ENCODE measurements around the gene RIT2. TPM values are rescaled to one million over a fixed set of nuclear protein-coding genes. Genes with fewer than 3 reads are reported as not detected.

The RIT2 gene
- total and polyA plus RNA-seq, 11 donors = not detected

GRCh38 chr18:43077510-43078308 is 37.8 kb downstream of the RIT2 start:
- 66 to 88% (median 83%) methylated on average over 5 of the region's 5 CpGs for WGBS, 4 donors
- intact Hi-C loops (cut with DNase I) = loop anchor here in 1 of 10 donors (10.0 kb wide), 1 partner anchor 63 kb away; no protein-coding TSS in a partner anchor
- no peak for ATAC-seq
- no peak for TF ChIP-seq POLR2A (IDR thresholded peaks at IDR 0.05)
- no peak for TF ChIP-seq CTCF (IDR thresholded peaks at IDR 0.05)
- H3K9me3 ChIP-seq = no peaks in the 10 kb centered on the region
- H3K4me3 ChIP-seq = no peak overlapping the region
- no peak overlapping the region for H3K27ac ChIP-seq
- H3K27me3 ChIP-seq = peaks cover 0 to 5% (median 0%) of the 10 kb centered on the region in 9 donors
- H3K36me3 ChIP-seq = no peaks in the 10 kb centered on the region
- DNase-seq = no peak
- no peaks in the 10 kb centered on the region for H3K4me1 ChIP-seq

- ATAC-seq (no peak), DNase-seq (no peak)
- WGBS, 4 donors = 95 to 100% (median 98%) methylated on average over 1 of the region's 1 CpG
- intact Hi-C loops (cut with DNase I) = loop anchor here in 1 of 10 donors (10.0 kb wide), 1 partner anchor 59 kb away; no protein-coding TSS in a partner anchor
- TF ChIP-seq CTCF (IDR thresholded peaks at IDR 0.05) (no peak), POLR2A (IDR thresholded peaks at IDR 0.05) (no peak)
- Histone ChIP-seq H3K4me1 (no peaks in the 10 kb centered on the region), H3K27me3 (peaks cover 0 to 5% (median 0%) of the 10 kb centered on the region in 9 donors), H3K27ac (no peak overlapping the region), H3K36me3 (no peaks in the 10 kb centered on the region), H3K4me3 (no peak overlapping the region), H3K9me3 (no peaks in the 10 kb centered on the region)
Measured at GRCh38 chr18:43073771-43074170, 41.7 kb downstream of the RIT2 start.

- intact Hi-C loops (cut with DNase I) = no loop called here
- DNase-seq = no peak
- no peak overlapping the region for H3K4me3 ChIP-seq
- no peaks in the 10 kb centered on the region for H3K9me3 ChIP-seq
- 31 to 76% (median 71%) methylated on average over 4 of the region's 4 CpGs for WGBS, 4 donors
- no peaks in the 10 kb centered on the region for H3K4me1 ChIP-seq
- H3K36me3 ChIP-seq = no peaks in the 10 kb centered on the region
- ATAC-seq = no peak
- TF ChIP-seq POLR2A (IDR thresholded peaks at IDR 0.05) = no peak
- no peak overlapping the region for H3K27ac ChIP-seq
- no peaks in the 10 kb centered on the region for H3K27me3 ChIP-seq
Measured at GRCh38 chr18:43068781-43069180, 46.7 kb downstream of the RIT2 start.

GRCh38 chr18:43067570-43067969 is 47.9 kb downstream of the RIT2 start:
- DNase-seq = no peak
- intact Hi-C loops (cut with DNase I) = no loop called here
- no peaks in the 10 kb centered on the region for H3K27me3 ChIP-seq
- no peak for TF ChIP-seq POLR2A (IDR thresholded peaks at IDR 0.05)
- no peak for TF ChIP-seq CTCF (IDR thresholded peaks at IDR 0.05)
- WGBS, 4 donors = 92 to 96% (median 95%) methylated on average over 1 of the region's 1 CpG
- H3K9me3 ChIP-seq = no peaks in the 10 kb centered on the region
- no peak overlapping the region for H3K27ac ChIP-seq
- H3K4me1 ChIP-seq = no peaks in the 10 kb centered on the region
- no peaks in the 10 kb centered on the region for H3K36me3 ChIP-seq
- no peak for ATAC-seq
- no peak overlapping the region for H3K4me3 ChIP-seq

Measured in heart left ventricle (tissue), 16 donors.